ENCODE data around the gene TMEM98.

DNA sequence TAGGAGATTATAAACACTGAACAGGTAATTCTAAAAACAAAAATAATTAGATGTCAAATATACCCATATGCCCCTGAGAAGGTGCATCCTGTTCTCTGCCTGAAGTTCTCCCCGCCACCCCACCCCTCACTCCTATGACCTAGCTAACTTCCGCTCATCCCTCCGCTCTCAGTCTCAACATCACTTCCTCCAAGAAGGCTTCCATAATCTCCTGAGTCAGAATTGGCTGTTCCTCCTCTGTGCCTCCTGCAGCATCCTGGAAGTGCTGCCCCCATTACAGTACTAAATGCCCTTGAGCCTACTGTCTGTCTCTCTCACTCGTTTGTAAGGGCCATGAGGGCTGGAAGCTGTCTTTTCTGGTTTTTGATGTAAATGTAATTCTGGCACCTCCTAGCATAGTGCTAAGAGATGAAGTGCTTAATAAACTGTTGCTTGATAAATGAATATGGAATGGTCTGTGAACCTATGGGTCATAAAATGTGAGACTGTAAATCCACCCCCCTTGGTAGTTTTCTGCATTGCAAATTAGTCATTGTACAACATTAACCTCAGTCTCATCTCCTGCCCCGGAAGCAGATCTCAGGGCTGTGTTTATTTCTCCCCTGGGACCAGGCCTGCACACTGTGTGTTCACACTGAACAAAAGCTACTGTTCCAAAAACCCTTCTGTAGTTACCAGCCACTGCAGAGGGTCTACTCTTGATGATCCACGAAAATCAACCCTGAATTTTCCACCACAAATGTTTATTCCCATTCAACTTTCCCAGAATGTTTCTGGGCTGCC is 47.1 kb upstream of the TMEM98 start:
- TF ChIP-seq, protein P1, sequence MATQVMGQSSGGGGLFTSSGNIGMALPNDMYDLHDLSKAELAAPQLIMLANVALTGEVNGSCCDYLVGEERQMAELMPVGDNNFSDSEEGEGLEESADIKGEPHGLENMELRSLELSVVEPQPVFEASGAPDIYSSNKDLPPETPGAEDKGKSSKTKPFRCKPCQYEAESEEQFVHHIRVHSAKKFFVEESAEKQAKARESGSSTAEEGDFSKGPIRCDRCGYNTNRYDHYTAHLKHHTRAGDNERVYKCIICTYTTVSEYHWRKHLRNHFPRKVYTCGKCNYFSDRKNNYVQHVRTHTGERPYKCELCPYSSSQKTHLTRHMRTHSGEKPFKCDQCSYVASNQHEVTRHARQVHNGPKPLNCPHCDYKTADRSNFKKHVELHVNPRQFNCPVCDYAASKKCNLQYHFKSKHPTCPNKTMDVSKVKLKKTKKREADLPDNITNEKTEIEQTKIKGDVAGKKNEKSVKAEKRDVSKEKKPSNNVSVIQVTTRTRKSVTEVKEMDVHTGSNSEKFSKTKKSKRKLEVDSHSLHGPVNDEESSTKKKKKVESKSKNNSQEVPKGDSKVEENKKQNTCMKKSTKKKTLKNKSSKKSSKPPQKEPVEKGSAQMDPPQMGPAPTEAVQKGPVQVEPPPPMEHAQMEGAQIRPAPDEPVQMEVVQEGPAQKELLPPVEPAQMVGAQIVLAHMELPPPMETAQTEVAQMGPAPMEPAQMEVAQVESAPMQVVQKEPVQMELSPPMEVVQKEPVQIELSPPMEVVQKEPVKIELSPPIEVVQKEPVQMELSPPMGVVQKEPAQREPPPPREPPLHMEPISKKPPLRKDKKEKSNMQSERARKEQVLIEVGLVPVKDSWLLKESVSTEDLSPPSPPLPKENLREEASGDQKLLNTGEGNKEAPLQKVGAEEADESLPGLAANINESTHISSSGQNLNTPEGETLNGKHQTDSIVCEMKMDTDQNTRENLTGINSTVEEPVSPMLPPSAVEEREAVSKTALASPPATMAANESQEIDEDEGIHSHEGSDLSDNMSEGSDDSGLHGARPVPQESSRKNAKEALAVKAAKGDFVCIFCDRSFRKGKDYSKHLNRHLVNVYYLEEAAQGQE (IDR thresholded peaks at IDR 0.05; ENCODE audit: low read depth), result no peak
- no peak for TF ChIP-seq RAD21 (IDR thresholded peaks at IDR 0.05; ENCODE audit: low read depth)
